H9 (cell line): Measurements from ENCODE around the gene FAM78A. TPM values are rescaled to one million over a fixed set of nuclear protein-coding genes. Genes with fewer than 3 reads are reported as not detected.

ENCODE experiments used
- DNase-seq: peaks from one replicate; pipeline ENCODE4 v3.0.0-alpha.2; 2017
- H2AFZ ChIP-seq: one replicate; pipeline ENCODE4 v1.6.1; 2013; ENCODE audit warnings: mild to moderate bottlenecking, low read length, control low read depth, moderate library complexity
- H2AK5ac ChIP-seq: 2 replicates; pipeline ENCODE4 v1.6.1; 2013; ENCODE audit warnings: low read length, control low read depth, mixed read lengths; ENCODE audit not compliant: insufficient read length
- H2BK120ac ChIP-seq: one replicate; pipeline ENCODE4 v1.6.1; 2013; ENCODE audit warnings: low read depth, mild to moderate bottlenecking, low read length, control low read depth, inconsistent platforms; ENCODE audit not compliant: poor library complexity, severe bottlenecking
- H2BK12ac ChIP-seq: 2 replicates; pipeline ENCODE4 v1.6.1; 2013; ENCODE audit warnings: low read length, control low read depth, mixed read lengths, low read depth; ENCODE audit not compliant: insufficient read length
- H2BK15ac ChIP-seq: 2 replicates; pipeline ENCODE4 v1.6.1; 2013; ENCODE audit warnings: low read depth, low read length, control low read depth
- H2BK20ac ChIP-seq: one replicate; pipeline ENCODE4 v1.6.1; 2013; ENCODE audit warnings: low read depth, mild to moderate bottlenecking, low read length, control low read depth, inconsistent platforms; ENCODE audit not compliant: poor library complexity, severe bottlenecking
- H2BK5ac ChIP-seq: 2 replicates; pipeline ENCODE4 v1.6.1; 2013; ENCODE audit warnings: low read length, control low read depth, mixed read lengths; ENCODE audit not compliant: insufficient read length
- H3K14ac ChIP-seq: 2 replicates; pipeline ENCODE4 v1.6.1; 2013; ENCODE audit warnings: low read length, control low read depth; ENCODE audit not compliant: insufficient read depth
- H3K18ac ChIP-seq: 2 replicates; pipeline ENCODE4 v1.6.1; 2013; ENCODE audit warnings: low read depth, mild to moderate bottlenecking, mixed read lengths, low read length, control low read depth; ENCODE audit not compliant: insufficient read length
- H3K23ac ChIP-seq: 2 replicates; pipeline ENCODE4 v1.6.1; 2013; ENCODE audit warnings: low read length, control low read depth, mixed read lengths, low read depth; ENCODE audit not compliant: insufficient read length
- H3K23me2 ChIP-seq: 2 replicates; pipeline ENCODE4 v1.6.1; 2013; ENCODE audit warnings: low read depth, mild to moderate bottlenecking, mixed read lengths, low read length, control low read depth; ENCODE audit not compliant: insufficient read length, poor library complexity, severe bottlenecking
- H3K27ac ChIP-seq: 2 replicates; pipeline ENCODE4 v1.5.1; 2013; ENCODE audit warnings: low read length, control low read depth, mixed read lengths, low read depth; ENCODE audit not compliant: insufficient read length
- H3K27me3 ChIP-seq: 2 replicates; pipeline ENCODE4 v1.6.1; 2013; ENCODE audit warnings: low read length, control low read depth, inconsistent platforms; ENCODE audit not compliant: insufficient read depth
- H3K4ac ChIP-seq: 2 replicates; pipeline ENCODE4 v1.6.1; 2013; ENCODE audit warnings: low read depth, mild to moderate bottlenecking, control low read depth, inconsistent platforms, low read length, moderate library complexity
- H3K4me1 ChIP-seq: 2 replicates; pipeline ENCODE4 v1.6.1; 2013; ENCODE audit warnings: low read length, control low read depth, inconsistent platforms; ENCODE audit not compliant: insufficient read depth
- H3K4me2 ChIP-seq: 2 replicates; pipeline ENCODE4 v1.6.1; 2013; ENCODE audit warnings: low read length, control low read depth, mixed read lengths; ENCODE audit not compliant: insufficient read length, insufficient read depth
- H3K56ac ChIP-seq: 2 replicates; pipeline ENCODE4 v1.6.1; 2013; ENCODE audit warnings: low read depth, mild to moderate bottlenecking, mixed read lengths, low read length, control low read depth; ENCODE audit not compliant: insufficient read length
- H3K79me1 ChIP-seq: 2 replicates; pipeline ENCODE4 v1.6.1; 2013; ENCODE audit warnings: low read depth, mild to moderate bottlenecking, moderate library complexity, low read length, control low read depth, inconsistent platforms; ENCODE audit not compliant: insufficient read depth, poor library complexity, severe bottlenecking
- H3K79me2 ChIP-seq: 2 replicates; pipeline ENCODE4 v1.6.1; 2013; ENCODE audit warnings: low read length, control low read depth, inconsistent platforms; ENCODE audit not compliant: insufficient read depth
- H3K9ac ChIP-seq: 2 replicates; pipeline ENCODE4 v1.6.1; 2013; ENCODE audit warnings: low read length, control low read depth, mixed read lengths; ENCODE audit not compliant: insufficient read length; ENCODE audit errors: extremely low read depth
- H3K9me3 ChIP-seq: one replicate; pipeline ENCODE4 v1.6.1; 2013; ENCODE audit warnings: low read depth, low read length, inconsistent platforms; ENCODE audit not compliant: control insufficient read depth
- H3T11ph ChIP-seq: one replicate; pipeline ENCODE4 v1.6.1; 2013; ENCODE audit warnings: mild to moderate bottlenecking, low read length, control low read depth, inconsistent platforms
- H4K20me1 ChIP-seq: one replicate; pipeline ENCODE4 v1.6.1; 2013; ENCODE audit not compliant: control insufficient read depth, insufficient read length, insufficient read depth
- H4K5ac ChIP-seq: 2 replicates; pipeline ENCODE4 v1.6.1; 2013; ENCODE audit warnings: low read depth, mild to moderate bottlenecking, mixed read lengths, low read length, control low read depth; ENCODE audit not compliant: insufficient read length
- H4K8ac ChIP-seq: replicated peaks from 2 replicates; pipeline ENCODE4 v1.6.1; 2013; ENCODE audit warnings: low read length, control low read depth, mixed read lengths, low read depth; ENCODE audit not compliant: insufficient read length
- H4K91ac ChIP-seq: 2 replicates; pipeline ENCODE4 v1.6.1; 2013; ENCODE audit warnings: low read depth, mild to moderate bottlenecking, moderate library complexity, mixed read lengths, low read length, control low read depth; ENCODE audit not compliant: insufficient read length
- H3K27ac Mint-ChIP-seq, 3 experiments: 2 replicates in 2 of 3; 3 replicates in 1 of 3; pipeline ENCODE4 v1.8.0; 2020 to 2021; ENCODE audit warnings: mixed read lengths in 3 of 3, mild to moderate bottlenecking in 1 of 3, moderate library complexity in 1 of 3
- H3K27me3 Mint-ChIP-seq: 2 replicates; pipeline ENCODE4 v1.8.0; 2021; ENCODE audit warnings: low read depth, mild to moderate bottlenecking, moderate library complexity, mixed read lengths
- H3K36me3 Mint-ChIP-seq, 3 experiments: 2 replicates in 2 of 3; 3 replicates in 1 of 3; pipeline ENCODE4 v1.8.0; 2020 to 2021; ENCODE audit warnings: low read depth in 3 of 3, mixed read lengths in 3 of 3; ENCODE audit not compliant: insufficient read depth in 1 of 3
- H3K4me1 Mint-ChIP-seq, 2 experiments: 2 replicates each; pipeline ENCODE4 v1.8.0; 2020; ENCODE audit warnings: mixed read lengths in 2 of 2
- H3K4me3 Mint-ChIP-seq, 2 experiments: 2 replicates in 1 of 2; 3 replicates in 1 of 2; pipeline ENCODE4 v1.8.0; 2020 to 2021; ENCODE audit warnings: mild to moderate bottlenecking in 2 of 2, mixed read lengths in 2 of 2, moderate library complexity in 1 of 2
- H3K9me3 Mint-ChIP-seq, 2 experiments: 2 replicates in 1 of 2; 3 replicates in 1 of 2; pipeline ENCODE4 v1.8.0; 2020; ENCODE audit warnings: mild to moderate bottlenecking in 2 of 2, mixed read lengths in 2 of 2, moderate library complexity in 1 of 2
- WGBS: extraction: QIAGEN DNeasy Blood & Tissue Kit; methylation state at CpG from one replicate; pipeline ENCODE4 v1.1.7; 2013; ENCODE audit warnings: missing lambda C conversion rate, low lambda C conversion rate, mixed read lengths; ENCODE audit not compliant: insufficient read length; ENCODE audit errors: extremely low coverage; 5-methylcytosine and 5-hydroxymethylcytosine counted together
- total RNA-seq: library from RNA; stranded (reverse); gene quantifications from 2 replicates; pipeline ENCODE4 v1.2.1, GENCODE V29; 2021
- TF ChIP-seq, protein P1 (sequence below): fragments of 200-600 bp; sonication (generic); conservative IDR thresholded peaks from 3 replicates; pipeline ENCODE4 v1.8.0; 2021; ENCODE audit warnings: antibody characterized with exemption, mild to moderate bottlenecking

FAM78A gene
- total RNA-seq, 1 experiment from 2014 or later = 1.9 TPM

GRCh38 chr9:131296906-131297500 lies 20.7 kb upstream of the FAM78A start:
- no peak for DNase-seq
- H2BK15ac ChIP-seq = no peak overlapping the region
- no peak overlapping the region for H2AFZ ChIP-seq
- H2BK5ac ChIP-seq = no peak overlapping the region
- no peak overlapping the region for H3K27ac ChIP-seq
- no peaks in the 10 kb centered on the region for H3K27me3 ChIP-seq
- no peak overlapping the region for H2BK12ac ChIP-seq
- no peak overlapping the region for H3K4me3 Mint-ChIP-seq
- H3K4me1 ChIP-seq = no peaks in the 10 kb centered on the region
- no peak overlapping the region for H3K4me2 ChIP-seq
- H3K4me1 Mint-ChIP-seq = peaks cover 0 to 2% of the 10 kb centered on the region in 2 experiments; a peak in 2 of 4 replicates
- no peaks in the 10 kb centered on the region for H3K27me3 Mint-ChIP-seq
- TF ChIP-seq, protein P1, sequence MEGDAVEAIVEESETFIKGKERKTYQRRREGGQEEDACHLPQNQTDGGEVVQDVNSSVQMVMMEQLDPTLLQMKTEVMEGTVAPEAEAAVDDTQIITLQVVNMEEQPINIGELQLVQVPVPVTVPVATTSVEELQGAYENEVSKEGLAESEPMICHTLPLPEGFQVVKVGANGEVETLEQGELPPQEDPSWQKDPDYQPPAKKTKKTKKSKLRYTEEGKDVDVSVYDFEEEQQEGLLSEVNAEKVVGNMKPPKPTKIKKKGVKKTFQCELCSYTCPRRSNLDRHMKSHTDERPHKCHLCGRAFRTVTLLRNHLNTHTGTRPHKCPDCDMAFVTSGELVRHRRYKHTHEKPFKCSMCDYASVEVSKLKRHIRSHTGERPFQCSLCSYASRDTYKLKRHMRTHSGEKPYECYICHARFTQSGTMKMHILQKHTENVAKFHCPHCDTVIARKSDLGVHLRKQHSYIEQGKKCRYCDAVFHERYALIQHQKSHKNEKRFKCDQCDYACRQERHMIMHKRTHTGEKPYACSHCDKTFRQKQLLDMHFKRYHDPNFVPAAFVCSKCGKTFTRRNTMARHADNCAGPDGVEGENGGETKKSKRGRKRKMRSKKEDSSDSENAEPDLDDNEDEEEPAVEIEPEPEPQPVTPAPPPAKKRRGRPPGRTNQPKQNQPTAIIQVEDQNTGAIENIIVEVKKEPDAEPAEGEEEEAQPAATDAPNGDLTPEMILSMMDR = no peak
- H3T11ph ChIP-seq = no peak overlapping the region
- no peak overlapping the region for H3K18ac ChIP-seq
- H2BK20ac ChIP-seq = no peak overlapping the region
- H4K91ac ChIP-seq = no peak overlapping the region
- H3K23me2 ChIP-seq = no peaks in the 10 kb centered on the region
- H4K20me1 ChIP-seq = no peaks in the 10 kb centered on the region
- H3K56ac ChIP-seq = no peak overlapping the region
- no peak overlapping the region for H3K23ac ChIP-seq
- H2AK5ac ChIP-seq = no peak overlapping the region
- no peaks in the 10 kb centered on the region for H3K9me3 Mint-ChIP-seq
- no peak overlapping the region for H3K4ac ChIP-seq
- H3K9ac ChIP-seq = no peak overlapping the region
- no peaks in the 10 kb centered on the region for H3K79me1 ChIP-seq
- H4K8ac ChIP-seq = no peak overlapping the region
- H3K27ac Mint-ChIP-seq = 0 out of 7 replicates have a peak overlapping the region, but pooled peaks of 1 of the 3 experiments have one; percentile 10
- no peak overlapping the region for H2BK120ac ChIP-seq
- no peak overlapping the region for H4K5ac ChIP-seq
- no peaks in the 10 kb centered on the region for H3K9me3 ChIP-seq
- no peak overlapping the region; the same call in 1 of the 2 replicates for H3K14ac ChIP-seq
- no peaks in the 10 kb centered on the region for H3K36me3 Mint-ChIP-seq
- no CpG with 5 or more reads among the region's 8 CpGs for WGBS
- no peaks in the 10 kb centered on the region for H3K79me2 ChIP-seq
